ENCODE results near the gene MRPS12. TPM values are rescaled to one million over a fixed set of nuclear protein-coding genes. Genes with fewer than 3 reads are reported as not detected.

MRPS12 gene
- total RNA-seq (2022; extraction: Qiagen RNA extraction; ENCODE audit: low read depth), result 222 to 326 TPM (median 280 TPM) in 5 replicates

DNA sequence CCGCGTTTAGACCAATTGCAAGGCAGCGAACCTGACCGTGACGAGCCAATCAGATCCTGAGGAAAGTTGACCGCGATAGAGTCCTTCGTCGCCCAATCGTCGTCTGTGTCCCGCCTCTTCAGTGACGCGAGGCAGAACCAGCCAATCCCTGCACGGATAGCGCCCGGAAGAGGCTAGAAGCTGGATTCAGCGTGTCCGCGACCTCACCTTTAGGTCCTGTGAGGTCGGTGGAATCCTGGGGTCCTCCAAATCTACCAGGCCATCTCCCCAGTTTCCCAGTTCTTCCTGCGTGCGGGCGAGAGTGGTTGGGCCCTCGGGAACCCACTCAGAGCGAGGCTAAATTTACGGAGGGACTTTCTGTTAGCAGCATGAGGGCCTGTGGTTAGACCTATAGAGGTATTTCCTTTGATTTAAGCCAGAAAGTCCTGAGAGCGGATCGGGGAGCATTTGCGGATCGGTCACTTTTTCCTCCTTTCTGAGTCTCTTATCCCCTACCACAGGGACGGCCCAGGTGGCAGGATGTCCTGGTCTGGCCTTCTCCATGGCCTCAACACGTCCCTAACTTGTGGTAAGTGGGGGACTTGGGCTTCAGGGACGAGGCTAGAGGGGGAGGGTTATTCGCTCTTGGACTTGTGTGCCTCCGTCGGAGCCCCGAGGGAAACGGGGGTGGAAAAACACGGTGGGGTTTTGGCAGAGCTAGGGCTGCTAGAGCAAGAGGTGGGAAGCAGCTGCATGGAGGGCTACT lies at the start of gene MRPS12:
MRPS12 (plus strand) TSS at position 169 of the 745 bp plus-strand sequence; CDS start at position 520, 351 bp downstream.

DNA sequence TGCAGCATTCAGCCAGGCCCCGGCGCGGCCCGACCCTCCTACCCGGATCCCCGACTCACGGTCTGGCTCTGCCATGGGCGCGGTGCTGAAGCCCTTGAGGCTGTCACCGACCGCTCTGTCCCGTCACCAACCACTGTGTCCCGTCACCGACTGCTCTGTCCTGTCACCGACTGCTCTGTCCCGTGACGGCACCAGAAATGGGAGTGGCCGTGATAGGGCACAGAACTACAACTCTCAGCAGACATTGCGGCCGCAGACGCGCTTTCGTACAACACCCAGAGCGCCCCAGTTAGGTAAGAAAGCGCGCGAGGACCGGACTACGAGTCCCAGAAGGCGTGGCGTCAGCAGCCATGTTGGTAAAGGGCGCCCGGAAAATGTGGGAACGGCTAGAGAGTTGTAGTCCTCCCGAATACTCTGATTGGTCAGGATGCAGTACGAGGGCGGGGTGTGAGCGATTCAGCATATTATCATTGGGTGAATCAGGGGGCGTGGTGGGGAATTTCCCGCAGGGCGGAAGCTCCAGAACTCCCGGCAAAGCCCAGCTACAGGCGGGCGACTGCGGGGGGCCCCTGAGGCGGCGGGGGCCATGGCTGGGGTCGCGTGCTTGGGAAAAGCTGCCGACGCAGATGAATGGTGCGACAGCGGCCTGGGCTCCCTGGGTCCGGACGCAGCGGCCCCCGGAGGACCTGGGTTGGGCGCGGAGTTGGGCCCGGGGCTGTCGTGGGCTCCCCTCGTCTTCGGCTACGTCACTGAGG lies 31.1 kb upstream of the MRPS12 start, which contains the start of the genes NFKBIB and SIRT2:
NFKBIB (plus strand) TSS at position 523 of the 755 bp plus-strand sequence; CDS start at position 587, 64 bp downstream.
SIRT2 (minus strand) TSS at position 172 of the 755 bp plus-strand sequence; CDS start at position 75, 97 bp downstream.

DNA sequence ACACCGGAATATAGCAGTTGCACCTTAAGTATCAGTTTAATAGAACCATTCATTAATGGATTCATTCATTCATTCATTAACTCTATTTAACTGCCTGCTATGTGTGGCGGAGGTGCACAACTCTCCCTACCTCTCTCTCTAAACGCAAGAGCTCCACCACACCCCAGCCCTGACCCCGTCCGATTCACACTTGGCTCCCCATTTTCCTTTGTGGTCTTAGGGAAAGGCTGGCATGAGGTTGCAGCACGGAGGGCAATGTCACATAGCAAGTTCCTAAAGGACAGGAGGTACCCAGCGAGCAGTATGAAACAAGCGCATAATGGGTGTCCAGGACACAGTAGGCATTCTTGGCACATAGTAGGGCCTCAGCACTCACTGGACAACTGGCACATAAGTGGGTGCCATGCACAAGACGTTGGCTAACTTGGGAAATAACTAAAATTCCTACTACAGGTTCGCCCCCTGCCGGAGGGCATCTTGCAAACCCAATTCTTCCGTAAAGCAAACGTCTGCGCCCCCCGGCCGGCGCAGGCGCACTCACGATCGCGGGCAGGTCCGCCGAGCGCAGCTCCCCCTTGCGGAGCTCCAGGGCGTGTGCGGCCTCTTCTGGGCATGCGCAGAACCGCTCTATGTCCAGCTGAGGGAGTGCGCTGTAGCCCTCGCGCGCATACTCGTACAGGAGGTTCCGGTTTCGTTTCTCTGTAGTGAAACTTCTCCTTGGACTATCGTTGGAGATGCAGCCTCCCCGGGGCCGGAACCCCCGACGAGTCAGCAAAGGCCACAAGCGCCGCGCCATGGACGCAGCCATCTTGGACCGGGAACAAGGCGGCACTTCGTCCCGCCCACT lies 592 bp upstream of the MRPS12 start, which contains the start of gene SARS2:
SARS2 (minus strand) TSS at position 835 of the 847 bp plus-strand sequence; CDS start at position 808, 27 bp downstream.

DNA sequence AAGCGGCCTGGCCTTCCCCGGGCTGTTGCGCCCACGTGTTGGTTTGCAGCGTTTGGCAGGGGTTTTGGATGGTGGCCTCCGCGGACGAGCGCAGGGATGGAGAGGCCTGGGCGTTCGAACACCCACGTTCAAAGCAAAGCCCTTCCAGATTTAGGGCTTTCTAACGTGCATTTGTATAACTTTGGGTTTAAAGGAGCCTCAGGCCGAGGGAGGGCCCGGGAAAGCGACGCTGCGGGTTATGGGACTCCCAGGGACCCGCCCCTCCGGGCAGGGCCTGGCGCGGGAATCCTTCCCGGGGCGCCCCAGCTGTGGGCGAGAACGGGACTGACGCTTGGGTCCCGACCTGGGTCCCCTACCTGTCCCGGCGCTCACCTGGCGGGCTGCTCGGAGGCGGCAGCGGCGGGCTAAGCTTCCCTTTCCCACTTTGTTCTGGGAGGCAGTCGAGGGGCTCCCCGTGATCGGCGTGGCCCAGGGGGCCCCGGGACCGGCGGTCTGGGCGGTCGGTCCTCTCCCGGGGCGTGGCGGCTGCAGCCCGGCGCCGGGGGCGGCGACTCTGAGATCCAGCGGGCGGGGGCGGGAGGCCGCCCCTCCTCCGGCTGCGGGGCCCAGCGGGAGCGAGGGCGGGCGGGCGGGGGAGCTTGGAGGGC lies 44.6 kb downstream of the MRPS12 start, which contains the start of gene FBXO17:
FBXO17 (minus strand) TSS at position 529 of the 647 bp plus-strand sequence. CDS start 25,423 bp downstream, outside the sequence.

Other genes starting within 250 kb of the MRPS12 start
- 4.2 to 6.0 TPM (median 5.6 TPM) in 5 replicates for gene CAPN12, start 186.5 kb upstream of the MRPS12 start, total RNA-seq (2022; extraction: Qiagen RNA extraction; ENCODE audit: low read depth)
- gene LGALS7, start 157.4 kb upstream of the MRPS12 start, total RNA-seq (2022; extraction: Qiagen RNA extraction; ENCODE audit: low read depth), result 1.3 TPM in 1 of 5 replicates, not detected in the others
- gene LGALS7B, start 141.7 kb upstream of the MRPS12 start, total RNA-seq (2022; extraction: Qiagen RNA extraction; ENCODE audit: low read depth), result 0.56 to 0.58 TPM in 2 of 5 replicates, not detected in the others
- 0.35 to 1.8 TPM (median 0.45 TPM) in 5 replicates for gene LGALS4, start 118.0 kb upstream of the MRPS12 start, total RNA-seq (2022; extraction: Qiagen RNA extraction; ENCODE audit: low read depth)
- 276 to 372 TPM (median 288 TPM) in 5 replicates for gene ECH1, start 99.2 kb upstream of the MRPS12 start, total RNA-seq (2022; extraction: Qiagen RNA extraction; ENCODE audit: low read depth)
- gene HNRNPL, start 81.0 kb upstream of the MRPS12 start, total RNA-seq (2022; extraction: Qiagen RNA extraction; ENCODE audit: low read depth), result 305 to 358 TPM (median 332 TPM) in 5 replicates
- 1.6 to 3.6 TPM (median 2.6 TPM) in 5 replicates for gene RINL, start 52.7 kb upstream of the MRPS12 start, total RNA-seq (2022; extraction: Qiagen RNA extraction; ENCODE audit: low read depth)
- gene SIRT2, start 31.3 kb upstream of the MRPS12 start, total RNA-seq (2022; extraction: Qiagen RNA extraction; ENCODE audit: low read depth), result 28.3 to 37.7 TPM (median 35.8 TPM) in 5 replicates
- 58.8 to 116 TPM (median 98.0 TPM) in 5 replicates for gene NFKBIB, start 31.0 kb upstream of the MRPS12 start, total RNA-seq (2022; extraction: Qiagen RNA extraction; ENCODE audit: low read depth)
- gene CCER2, start 18.8 kb upstream of the MRPS12 start, total RNA-seq (2022; extraction: Qiagen RNA extraction; ENCODE audit: low read depth), result 0.37 to 0.77 TPM (median 0.52 TPM) in 4 of 5 replicates, not detected in the other
- 52.7 to 58.8 TPM (median 54.7 TPM) in 5 replicates for gene SARS2, start 181 bp upstream of the MRPS12 start, total RNA-seq (2022; extraction: Qiagen RNA extraction; ENCODE audit: low read depth)
- gene FBXO17, start 44.8 kb downstream of the MRPS12 start, total RNA-seq (2022; extraction: Qiagen RNA extraction; ENCODE audit: low read depth), result 64.1 to 85.5 TPM (median 79.4 TPM) in 5 replicates
- 2.8 to 4.4 TPM (median 3.9 TPM) in 5 replicates for gene FBXO27, start 101.6 kb downstream of the MRPS12 start, total RNA-seq (2022; extraction: Qiagen RNA extraction; ENCODE audit: low read depth)
- 0.06 to 0.13 TPM (median 0.08 TPM) in 4 of 5 replicates, not detected in the other for gene ACP7, start 153.4 kb downstream of the MRPS12 start, total RNA-seq (2022; extraction: Qiagen RNA extraction; ENCODE audit: low read depth)
- gene PAK4, start 194.8 kb downstream of the MRPS12 start, total RNA-seq (2022; extraction: Qiagen RNA extraction; ENCODE audit: low read depth), result 91.5 to 118 TPM (median 110 TPM) in 5 replicates

All from A549 treated with GW870086 at 1 μM for 4 hours (cell line).